HG03457 (cell line): ENCODE measurements around the gene HES2.
"Not testable (repeated sequence)": the region's sequence is repeated elsewhere in the genome, so short reads cannot be mapped to it uniquely, and the experiment has no call there.

Experiments
- ATAC-seq: cut with Tn5 transposase; IDR thresholded peaks from one replicate; pipeline ENCODE4 v1.9.1; 2021; ENCODE audit warnings: moderate number of reproducible peaks; ENCODE audit not compliant: unreplicated experiment

Gene HES2

DNA sequence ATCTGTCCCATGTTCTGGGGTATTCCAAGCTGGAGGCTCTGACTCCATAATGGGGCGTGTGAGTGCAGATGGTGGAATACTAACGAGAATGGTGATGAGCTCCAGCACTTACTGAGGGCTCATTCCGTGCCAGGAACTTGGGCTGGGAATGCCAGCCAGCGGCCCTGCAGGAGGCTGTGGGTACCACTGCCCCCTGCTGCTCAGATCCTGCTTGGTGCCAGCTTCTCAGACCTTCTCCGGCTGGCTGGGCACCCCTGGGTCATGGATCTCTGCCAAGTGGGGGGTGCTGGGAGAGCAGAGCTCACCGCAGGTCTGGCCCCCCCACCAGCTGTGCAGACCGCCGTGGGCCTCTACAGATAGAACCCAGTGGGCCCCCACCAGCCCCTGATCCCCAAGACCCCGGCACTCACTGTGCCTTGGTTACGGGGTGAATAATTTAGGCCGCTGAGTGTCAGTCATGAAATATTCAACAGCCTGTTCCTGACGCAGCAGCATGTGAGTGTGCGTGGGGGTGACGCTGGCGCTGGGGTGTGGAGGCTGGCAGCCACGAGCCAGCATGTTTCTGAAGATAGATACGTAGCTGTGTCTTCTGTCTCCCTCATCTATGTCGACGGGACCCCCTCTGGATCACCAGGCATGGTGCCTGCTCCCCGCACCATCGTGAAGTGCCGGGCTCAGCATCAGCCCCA is 17.4 kb upstream of the HES2 start:
- not testable (repeated sequence) for ATAC-seq

DNA sequence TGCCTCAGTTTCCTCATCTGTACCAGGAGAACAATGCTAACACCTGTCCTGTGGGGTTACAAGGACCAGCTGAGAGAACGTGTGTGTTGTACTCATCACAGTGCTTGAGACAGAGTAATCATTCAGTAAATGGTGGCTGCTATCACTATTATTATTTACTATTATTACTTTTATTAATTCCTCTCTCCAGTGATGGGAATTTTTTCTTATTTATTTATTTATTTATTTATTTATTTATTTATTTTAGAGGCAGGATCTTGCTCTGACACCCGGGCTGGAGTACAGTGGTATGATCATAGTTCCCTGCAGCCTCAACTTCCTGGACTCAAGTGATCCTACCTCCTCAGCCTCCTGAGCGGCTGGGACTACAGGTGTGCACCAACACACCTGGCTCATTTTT is 16.6 kb upstream of the HES2 start:
- ATAC-seq: not testable (repeated sequence)

DNA sequence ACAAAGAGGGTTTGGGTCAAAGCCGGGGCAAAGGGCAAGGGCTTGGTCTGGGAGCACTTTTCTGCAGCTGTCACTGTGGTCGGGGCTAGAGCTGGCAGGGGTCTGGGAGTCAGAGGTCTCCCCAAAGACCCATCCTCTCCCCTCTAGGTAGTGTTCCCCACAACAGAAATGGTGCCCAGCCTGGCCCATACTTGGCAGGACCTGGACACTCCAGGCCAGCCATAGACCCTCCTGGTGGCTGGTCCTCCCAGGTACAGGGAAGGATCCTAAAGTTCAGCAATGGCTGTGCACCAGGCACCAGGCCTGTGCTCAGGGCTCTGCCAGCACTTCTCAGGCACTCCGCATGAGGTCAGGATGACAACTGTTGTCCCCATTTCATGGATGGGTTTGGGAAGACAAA is 15.8 kb upstream of the HES2 start:
- ATAC-seq: no peak

DNA sequence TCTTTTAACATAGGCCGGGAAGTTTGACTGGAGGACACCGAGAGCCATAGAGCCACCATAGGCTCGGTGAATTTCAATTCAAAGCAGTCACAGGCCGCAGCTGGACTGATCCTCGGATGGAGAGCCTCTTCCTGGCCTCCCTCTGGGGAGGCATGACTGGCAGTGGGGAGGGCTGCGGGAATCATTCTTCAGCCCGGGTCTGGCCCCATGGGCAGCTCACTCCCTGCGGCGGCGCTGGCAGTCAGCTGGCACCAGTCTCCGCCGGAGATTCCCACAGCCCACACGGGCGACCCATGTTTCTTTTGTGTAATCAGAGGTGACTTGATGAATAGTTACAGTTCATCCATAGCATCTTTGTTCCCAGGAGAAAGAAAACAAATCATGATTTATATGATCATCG is 15.4 kb upstream of the HES2 start:
- ATAC-seq: no peak

DNA sequence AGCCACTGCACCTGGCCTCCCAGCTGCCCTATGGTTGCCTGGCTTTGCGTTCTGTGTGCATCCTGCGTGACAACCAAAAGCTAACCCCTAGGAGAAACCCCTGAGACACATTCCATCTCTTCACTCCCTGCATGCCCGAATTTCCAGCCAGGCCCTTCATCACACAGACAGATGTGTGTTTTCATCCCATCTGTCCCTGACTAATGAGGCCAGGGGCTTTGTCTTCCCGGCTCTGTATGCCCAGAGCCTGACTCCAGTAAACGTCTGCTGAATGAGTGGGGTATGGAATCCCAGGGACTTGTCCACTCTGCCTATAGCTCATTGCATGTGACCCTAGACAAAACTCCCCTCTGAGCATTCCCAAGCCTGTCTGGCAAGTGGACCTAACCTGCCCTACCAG is 14.5 kb upstream of the HES2 start:
- ATAC-seq: no peak

DNA sequence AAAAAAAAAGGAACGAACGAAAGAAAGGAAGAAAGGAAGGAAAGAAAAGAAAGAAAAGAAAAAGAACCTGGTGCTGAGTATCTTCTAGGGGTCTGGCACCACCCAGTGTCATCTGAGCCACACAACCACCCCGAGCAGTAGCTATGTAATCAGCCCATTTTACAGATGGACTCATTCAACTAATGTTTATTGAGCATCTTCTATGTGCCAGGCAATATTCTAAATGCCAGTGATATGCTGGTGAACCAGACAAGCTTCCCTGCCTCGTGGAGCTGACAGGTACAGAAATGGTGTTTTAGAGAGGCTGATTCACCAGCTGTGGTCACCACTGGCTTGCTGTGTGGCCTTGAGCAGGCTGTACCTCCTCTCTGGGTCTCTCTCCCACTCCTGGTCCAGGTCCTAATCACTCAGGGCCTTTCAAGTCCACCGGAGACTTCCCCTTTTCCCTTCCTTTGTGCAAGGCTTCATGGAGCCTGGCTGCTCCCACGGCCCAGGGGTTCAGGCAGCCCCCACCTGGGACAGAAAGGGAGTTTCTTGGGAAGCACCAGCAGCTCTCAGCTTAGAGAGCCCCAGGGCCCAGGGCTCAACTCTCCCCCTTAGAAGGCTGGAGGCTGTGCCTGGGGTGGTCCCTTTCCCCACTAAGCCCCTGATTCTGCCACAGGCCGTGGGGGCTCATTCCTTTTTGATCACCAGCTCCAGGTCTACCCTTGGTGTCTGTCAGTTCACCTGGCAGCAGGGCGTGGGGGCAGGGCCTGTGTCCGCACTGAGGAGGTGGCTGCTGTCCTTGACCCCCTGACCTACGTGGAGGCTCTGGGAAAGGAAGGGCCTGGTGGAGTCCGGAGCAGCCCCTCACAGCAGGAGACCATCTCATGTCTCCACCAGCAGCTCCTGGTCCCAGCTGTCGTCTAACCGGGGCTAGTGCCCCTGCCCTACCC is 12.2 kb upstream of the HES2 start:
- ATAC-seq: not testable (repeated sequence)

DNA sequence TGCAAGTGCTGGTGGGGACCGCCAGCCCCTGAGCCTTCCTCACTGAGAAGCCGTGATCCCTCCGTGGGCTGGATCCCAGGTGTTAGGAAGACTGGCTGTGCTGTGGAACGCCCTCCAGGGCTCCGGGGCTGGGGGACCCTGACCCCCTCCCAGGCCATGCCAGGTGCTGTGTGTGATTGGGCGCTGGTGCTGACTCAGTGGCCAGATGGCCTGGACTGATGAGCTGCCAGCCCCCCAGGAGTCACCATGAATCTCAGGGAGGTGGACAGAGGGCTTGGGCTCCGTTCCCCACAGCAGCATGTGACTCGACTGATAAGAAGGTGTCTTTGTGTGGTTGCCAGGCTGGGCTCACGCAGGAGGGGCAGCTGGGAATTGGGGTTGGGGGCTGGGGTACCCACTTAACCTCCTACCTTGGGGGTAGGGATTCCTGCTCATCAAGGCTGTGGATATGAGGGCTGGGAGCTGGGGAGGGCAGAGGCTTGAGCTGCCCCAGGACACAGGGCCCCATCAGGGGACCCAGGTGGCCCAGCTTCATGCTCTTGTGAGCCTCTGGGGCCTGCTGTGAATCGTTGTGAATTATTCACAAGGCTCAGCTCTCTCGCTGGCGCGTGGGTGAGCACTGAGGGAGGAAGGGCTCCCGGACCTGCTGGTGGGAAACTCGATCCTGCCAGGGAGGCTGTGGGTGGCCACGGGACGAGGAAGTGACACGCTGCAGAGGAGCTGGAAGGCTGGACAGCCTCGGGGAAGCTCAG is 10.1 kb upstream of the HES2 start:
- ATAC-seq: not testable (repeated sequence)

DNA sequence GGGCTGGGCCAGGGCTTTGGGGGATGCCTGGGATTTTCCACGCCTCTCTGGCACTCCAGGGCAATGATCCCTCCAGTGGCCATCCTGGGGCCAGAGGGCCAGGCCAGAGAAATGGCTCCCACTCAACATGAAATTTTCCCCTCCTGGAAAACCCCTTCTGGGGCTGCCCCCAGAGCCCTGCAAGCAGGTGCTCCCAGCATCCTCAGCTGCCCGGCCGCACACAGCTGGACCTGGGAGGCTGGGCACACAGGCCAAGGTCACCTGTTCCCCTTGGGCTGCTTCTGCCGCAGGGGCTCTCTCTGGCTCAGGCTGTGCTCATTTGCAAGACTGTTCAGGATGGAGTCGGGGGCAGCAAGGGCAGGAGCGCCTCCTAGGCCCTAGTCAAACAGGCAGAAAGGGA is 8.7 kb upstream of the HES2 start:
- not testable (repeated sequence) for ATAC-seq

DNA sequence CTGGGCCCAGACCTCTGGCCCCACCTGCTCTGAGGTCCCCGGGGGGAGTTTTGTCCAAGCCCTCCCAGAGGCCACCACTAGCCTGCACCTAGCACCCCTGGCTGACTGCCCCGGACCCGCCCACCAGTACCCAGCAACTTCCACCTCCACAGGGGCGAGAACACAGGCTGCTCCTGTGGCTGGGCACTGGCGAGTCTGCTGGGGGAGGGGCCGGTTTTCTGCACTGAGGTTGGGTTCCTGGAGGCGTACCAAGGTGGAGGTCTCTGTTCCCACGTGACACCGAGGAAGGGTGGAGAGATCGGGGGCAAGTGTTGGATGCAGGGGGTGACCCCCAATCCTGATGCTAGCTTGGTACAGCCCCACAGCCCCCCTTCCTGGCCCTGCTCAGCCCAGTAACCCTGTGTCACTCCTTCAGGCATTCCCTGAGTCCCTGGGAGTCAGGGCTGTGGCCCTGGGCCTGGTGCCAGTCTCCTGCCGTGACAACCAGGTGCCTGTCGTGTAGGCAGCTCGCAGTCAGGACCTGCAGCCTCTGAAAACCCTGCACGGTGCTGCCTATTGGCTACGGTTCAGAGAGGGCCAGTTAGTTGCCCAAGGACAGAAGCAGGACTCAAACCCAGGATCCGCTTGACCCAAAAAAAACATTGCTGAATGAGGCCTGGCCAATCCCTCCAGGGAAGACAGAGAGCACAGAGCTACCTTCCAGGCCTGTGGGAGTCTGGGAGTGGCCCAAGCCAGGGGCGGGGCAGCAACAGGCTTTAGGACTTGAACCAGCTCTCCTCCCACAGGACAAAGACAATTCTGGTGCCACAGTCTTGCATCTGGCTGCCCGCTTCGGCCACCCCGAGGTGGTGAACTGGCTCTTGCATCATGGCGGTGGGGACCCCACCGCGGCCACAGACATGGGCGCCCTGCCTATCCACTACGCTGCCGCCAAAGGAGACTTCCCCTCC is 8.0 kb upstream of the HES2 start:
- no peak for ATAC-seq

DNA sequence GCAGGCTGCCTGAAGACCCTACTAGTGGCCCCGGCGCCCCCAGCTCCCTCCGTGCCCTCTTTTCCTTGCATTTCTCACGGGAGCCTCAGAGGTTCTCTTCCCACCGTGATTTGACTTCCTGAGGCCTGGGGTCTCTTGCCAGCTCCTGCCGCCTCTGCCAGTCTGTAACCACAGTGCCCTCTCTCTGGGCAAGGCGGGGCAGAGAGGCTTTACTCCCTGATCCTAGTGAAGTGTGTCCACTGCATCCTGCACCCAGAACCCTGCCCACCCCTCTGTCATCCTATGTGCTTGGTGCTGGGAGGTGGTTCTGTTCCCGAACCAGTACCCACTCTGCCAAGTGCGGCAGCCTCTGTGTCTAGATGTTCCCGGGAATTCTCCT is 7.2 kb upstream of the HES2 start:
- ATAC-seq: no peak

DNA sequence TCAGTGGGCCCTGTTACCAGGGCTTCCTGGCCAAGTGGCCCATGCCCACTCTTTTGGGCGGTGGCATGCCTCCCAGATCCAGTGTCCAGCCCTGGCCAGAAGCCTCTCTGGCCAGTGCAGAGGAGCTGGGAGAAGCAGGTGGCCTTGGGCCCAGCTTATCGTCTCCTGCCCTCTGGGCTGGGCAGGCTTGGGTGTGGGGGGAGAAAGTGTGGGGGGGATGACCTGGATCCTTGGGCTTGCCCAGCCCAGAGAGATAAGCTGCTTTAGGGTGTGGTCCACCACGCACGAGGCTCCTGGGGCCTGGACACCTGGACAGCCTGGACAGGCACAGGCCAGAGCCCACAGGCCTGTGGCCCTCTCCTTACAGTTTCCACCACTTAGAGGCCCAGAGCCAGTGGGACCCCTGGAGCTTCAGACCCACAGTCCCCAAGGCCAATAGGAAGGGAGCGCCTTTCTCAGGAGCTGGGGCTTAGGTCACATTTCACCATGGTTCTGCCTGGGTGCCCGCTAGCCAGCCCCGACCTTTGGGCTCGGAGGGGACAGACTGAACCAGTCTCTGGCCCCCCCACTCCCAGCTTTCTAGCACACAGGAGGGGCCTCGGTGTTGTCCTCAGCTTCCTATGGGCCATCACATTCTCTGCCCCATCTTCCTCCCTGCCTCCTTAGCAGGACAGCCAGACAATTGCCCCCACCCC is 6.7 kb upstream of the HES2 start:
- ATAC-seq: no peak

DNA sequence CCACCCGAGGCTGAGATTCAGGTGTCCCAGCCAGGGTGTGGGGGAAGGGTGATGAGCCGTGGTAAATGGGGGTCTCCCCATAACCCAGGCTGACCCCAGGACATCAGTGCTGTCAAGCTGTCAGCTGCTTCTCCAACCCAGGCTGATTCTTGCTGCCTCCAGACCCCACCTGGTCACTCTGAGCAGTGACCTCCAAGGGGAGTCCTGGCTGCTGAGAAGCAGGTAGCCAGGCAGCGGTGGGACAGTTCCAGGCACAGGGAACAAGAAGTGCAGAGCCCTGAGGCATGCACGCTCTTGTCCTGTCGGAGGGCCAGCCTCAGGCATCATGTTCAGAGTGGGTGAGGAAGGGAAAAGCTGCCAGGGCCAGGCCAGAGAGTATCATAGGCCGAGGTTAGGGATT is 5.9 kb upstream of the HES2 start:
- ATAC-seq: no peak

DNA sequence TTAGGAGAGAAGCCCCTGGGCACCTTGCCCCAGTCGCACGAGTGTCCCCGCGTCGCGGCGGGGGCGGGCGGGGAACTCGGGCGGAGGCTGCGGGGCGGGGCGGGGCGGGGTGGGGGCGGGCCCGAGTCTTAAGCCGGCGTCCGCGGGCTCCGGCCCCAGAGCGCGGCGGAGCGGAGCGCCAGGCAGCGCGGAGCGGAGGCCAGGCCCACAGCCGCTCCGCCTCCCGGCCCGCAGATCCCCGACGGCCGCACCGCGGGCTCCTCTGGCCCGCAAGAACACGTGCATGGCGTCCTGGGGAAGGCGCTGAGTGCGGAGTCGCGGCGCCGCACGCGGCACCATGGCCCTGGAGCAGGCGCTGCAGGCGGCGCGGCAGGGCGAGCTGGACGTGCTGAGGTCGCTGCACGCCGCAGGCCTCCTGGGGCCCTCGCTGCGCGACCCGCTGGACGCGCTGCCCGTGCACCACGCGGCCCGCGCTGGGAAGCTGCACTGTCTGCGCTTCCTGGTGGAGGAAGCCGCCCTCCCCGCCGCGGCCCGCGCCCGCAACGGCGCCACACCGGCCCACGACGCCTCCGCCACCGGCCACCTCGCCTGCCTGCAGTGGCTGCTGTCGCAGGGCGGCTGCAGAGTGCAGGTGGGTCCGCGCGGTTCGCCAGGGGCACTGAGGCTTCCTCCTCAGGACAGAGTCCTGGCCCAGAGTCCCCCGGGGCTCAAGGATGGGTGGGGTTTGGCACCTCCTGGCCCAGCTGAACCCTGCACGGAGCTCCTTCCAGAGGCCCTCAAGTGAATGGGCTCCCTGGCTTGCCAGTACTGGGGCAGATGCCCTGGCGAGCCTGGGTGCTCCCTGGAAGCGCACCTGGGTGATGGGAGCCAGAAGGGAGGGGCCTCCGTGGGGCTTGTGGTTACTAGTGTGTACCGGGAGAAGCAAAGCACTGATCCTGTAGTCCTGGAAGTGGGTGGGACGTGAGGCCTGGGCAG is 5.2 kb upstream of the HES2 start, which contains the start of gene ESPN:
ESPN (plus strand) TSS at position 158 of the 975 bp plus-strand sequence; CDS start at position 338, 180 bp downstream.
- ATAC-seq: no peak

DNA sequence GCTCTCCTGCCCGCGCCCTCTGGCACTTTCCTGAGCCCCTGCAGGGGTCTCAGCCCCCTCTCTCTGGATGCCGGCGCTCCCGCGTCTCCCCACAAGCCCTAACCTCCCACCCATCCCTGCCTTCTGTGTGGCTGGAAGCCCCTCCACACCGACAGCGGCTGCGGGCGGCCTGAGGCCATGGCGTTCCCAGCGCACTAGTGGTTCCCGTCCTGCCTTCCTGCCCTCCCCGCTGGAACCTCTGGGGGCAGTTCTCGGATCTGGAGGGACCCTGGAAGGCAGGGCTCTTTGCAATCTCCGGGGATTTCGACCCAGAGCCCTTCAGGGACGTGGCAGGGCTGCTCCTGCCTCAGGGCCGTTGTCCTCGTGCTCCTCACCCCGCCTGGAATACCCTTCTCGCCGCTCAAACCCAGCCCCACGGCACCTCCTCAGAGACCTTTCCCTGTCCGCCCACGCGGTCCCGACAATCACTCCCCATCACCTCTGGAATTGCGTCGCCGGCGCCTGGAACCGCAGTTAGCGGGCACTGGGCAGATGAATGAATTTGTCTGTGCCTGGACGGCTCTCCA is 4.4 kb upstream of the HES2 start:
- no peak for ATAC-seq

DNA sequence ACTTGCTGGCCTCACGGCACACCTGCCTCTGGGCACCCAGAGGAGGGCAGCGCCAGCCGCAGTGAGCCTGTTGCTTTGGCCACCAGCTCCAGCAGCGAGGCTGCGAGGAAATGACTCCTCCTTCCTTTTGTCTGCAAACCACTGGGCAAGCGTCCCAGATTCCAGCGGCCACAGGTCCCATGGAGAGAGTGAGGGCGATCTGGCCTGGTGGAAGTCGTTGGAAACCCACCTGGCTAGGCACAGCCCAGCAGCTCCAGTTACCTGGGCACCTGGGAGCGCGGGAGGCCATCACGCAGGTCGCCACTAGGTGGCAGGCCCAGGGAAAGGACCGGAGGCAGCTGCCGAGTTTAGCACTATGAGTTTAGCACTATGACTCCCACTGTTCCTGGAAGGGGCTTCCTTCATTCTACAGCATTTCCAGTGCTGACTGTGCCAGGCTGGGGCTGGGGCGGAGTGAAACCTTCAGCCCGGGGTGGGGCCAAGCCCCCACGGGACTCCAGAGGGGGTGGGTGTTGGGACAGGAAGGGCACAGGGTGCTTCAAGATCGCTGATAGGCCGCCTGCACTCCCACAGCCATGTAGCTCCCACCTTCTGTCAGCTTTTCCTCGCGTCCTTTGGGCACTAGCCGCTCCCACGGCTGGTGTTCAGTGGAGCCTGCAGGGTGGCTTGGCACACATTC is 3.7 kb upstream of the HES2 start:
- no peak for ATAC-seq

DNA sequence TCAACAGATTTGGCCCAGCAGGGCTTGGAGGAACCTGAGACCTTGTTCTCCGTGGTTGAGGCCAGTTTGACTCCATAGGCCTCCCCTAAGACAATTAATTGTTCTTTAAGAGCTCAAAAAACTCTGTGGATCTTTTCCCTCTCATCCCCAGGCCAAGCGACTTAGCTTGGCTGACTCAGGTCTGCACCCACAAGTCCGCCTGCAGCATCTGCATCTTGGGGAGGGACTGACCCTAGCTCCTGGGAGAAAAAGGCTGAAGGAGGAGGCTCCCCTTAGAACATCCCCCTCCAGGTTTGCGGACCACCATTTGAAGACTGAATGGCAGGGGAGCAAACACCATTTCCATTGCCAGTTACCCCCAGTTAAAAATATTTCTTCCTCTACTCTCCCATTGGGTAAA is 1.5 kb upstream of the HES2 start:
- no peak for ATAC-seq

DNA sequence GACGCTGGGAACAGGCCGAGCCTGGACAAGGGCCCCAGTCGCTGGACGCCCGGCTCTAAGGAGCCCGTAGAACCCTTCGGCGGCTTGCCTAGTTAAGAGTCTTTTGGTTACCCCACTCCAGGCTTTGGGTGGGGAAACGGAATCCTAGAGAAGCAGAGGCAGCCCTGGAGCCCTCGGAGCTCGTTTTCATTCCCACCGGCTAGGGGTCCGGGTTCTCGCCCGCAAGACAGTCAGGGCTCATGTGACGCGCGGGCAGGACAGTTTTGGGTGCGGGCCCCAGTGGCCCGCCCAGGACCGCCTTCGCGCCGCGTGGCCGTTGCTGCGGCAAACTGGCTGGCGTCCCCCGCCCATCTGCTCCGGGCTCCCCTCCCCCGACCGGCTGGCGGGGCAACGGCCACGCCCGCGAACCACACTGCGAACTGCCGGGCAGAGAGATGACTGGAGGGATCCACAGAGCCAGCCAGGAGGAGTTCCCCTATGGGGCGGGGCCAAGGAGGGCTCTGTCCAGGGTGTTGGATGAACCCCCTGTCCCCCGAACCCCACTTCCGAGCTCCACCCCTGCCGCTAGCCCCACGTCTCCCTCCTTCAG is 829 bp upstream of the HES2 start:
- no peak for ATAC-seq
